Lung (tissue), 12 donors: ENCODE measurements around the gene PON2. TPM values are rescaled to one million over a fixed set of nuclear protein-coding genes. Genes with fewer than 3 reads are reported as not detected.
"Not testable (repeated sequence)": the region's sequence is repeated elsewhere in the genome, so short reads cannot be mapped to it uniquely, and the experiment has no call there.

ENCODE experiments used
- ATAC-seq: fragments of 200-7000 bp; cut with Tn5 transposase; one replicate; pipeline ENCODE4 v1.9.1; 2020; ENCODE audit warnings: moderate number of reproducible peaks; ENCODE audit not compliant: insufficient read depth, low FRiP score
- DNase-seq, 3 donors: peaks; one replicate each; pipeline ENCODE4 v3.0.0-alpha.2; 2013 to 2017
- H3K27ac ChIP-seq, 2 donors: one replicate each; pipeline ENCODE4 v1.5.1; 2013; ENCODE audit warnings: mild to moderate bottlenecking in 2 of 2, moderate library complexity in 2 of 2, control low read depth in 1 of 2, inconsistent platforms in 1 of 2, low read depth in 1 of 2, low read length in 1 of 2
- H3K27me3 ChIP-seq, 3 donors: one replicate each; pipeline ENCODE4 v1.5.1; 2013; ENCODE audit warnings: low read length in 2 of 3; ENCODE audit not compliant: control insufficient read depth in 3 of 3, insufficient read depth in 3 of 3
- H3K36me3 ChIP-seq, 4 donors: one replicate each; pipeline ENCODE4 v1.5.1; 2013; ENCODE audit warnings: low read length in 4 of 4, mild to moderate bottlenecking in 1 of 4, moderate library complexity in 1 of 4; ENCODE audit not compliant: control insufficient read depth in 4 of 4, insufficient read depth in 4 of 4
- H3K4me1 ChIP-seq, 5 donors: one replicate each; pipeline ENCODE4 v1.5.1; 2013; ENCODE audit warnings: low read length in 5 of 5, mild to moderate bottlenecking in 2 of 5, moderate library complexity in 1 of 5; ENCODE audit not compliant: control insufficient read depth in 5 of 5, insufficient read depth in 5 of 5
- H3K4me3 ChIP-seq: one replicate; pipeline ENCODE4 v1.5.1; 2013; ENCODE audit warnings: mild to moderate bottlenecking, control low read depth, moderate library complexity
- H3K9ac ChIP-seq, 2 donors: one replicate each; pipeline ENCODE4 v1.5.1; 2013; ENCODE audit warnings: low read length in 2 of 2, control low read depth in 1 of 2; ENCODE audit not compliant: insufficient read depth in 1 of 2
- H3K9me3 ChIP-seq, 4 donors: one replicate each; pipeline ENCODE4 v1.5.1; 2013; ENCODE audit warnings: low read length in 3 of 4, mild to moderate bottlenecking in 1 of 4, moderate library complexity in 1 of 4; ENCODE audit not compliant: control insufficient read depth in 4 of 4, insufficient read depth in 3 of 4
- WGBS, 2 donors: extraction: QIAGEN DNeasy Blood & Tissue Kit; methylation state at CpG; one replicate each; pipeline ENCODE4 v1.1.7; 2013; 5-methylcytosine and 5-hydroxymethylcytosine counted together
- polyA plus RNA-seq, 2 donors: library from polyadenylated mRNA; stranded (reverse); fragments of 200-250 nt; gene quantifications; one replicate each; pipeline ENCODE4 v1.2.1, GENCODE V29; 2013
- total RNA-seq, 2 donors: library from RNA; depleted of rRNA in 1 of 2; stranded (reverse); fragments of >200 nt in 1 of 2; gene quantifications; one replicate each; pipeline ENCODE4 v1.2.1, GENCODE V29; 2014 to 2021
- TF ChIP-seq, protein P1 (sequence below): IDR thresholded peaks from 2 replicates; pipeline ENCODE4 v1.5.1; 2012; ENCODE audit warnings: mild to moderate bottlenecking; ENCODE audit errors: control extremely low read depth, extremely low read depth
- donor health status: control.
- donor health status: control.
- donor health status: Bipolar disorder and iron deficiency.
- donor health status: healthy.
- donor health status: DM: yes; HTN: yes; CAD: no.

The PON2 gene
- total and polyA plus RNA-seq, 4 donors, result 90.4 to 392 (median 188) TPM

- no peaks in the 10 kb centered on the region for H3K9me3 ChIP-seq
- peak overlapping the region; percentile 54 for H3K4me3 ChIP-seq
- H3K4me1 ChIP-seq, result peaks cover 0 to 13% (median 3%) of the 10 kb centered on the region in 5 donors
- TF ChIP-seq, protein P1, sequence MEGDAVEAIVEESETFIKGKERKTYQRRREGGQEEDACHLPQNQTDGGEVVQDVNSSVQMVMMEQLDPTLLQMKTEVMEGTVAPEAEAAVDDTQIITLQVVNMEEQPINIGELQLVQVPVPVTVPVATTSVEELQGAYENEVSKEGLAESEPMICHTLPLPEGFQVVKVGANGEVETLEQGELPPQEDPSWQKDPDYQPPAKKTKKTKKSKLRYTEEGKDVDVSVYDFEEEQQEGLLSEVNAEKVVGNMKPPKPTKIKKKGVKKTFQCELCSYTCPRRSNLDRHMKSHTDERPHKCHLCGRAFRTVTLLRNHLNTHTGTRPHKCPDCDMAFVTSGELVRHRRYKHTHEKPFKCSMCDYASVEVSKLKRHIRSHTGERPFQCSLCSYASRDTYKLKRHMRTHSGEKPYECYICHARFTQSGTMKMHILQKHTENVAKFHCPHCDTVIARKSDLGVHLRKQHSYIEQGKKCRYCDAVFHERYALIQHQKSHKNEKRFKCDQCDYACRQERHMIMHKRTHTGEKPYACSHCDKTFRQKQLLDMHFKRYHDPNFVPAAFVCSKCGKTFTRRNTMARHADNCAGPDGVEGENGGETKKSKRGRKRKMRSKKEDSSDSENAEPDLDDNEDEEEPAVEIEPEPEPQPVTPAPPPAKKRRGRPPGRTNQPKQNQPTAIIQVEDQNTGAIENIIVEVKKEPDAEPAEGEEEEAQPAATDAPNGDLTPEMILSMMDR, result no peak
- H3K9ac ChIP-seq, result no peak overlapping the region
- ATAC-seq (no peak), DNase-seq (no peak)
- no peaks in the 10 kb centered on the region for H3K36me3 ChIP-seq
- WGBS, 2 donors, result 65 to 70% methylated on average over 11 of the region's 11 CpGs
- H3K27ac ChIP-seq, result peak overlapping the region in 1 of 2 donors; percentile 74
- H3K27me3 ChIP-seq, result peaks cover 0 to 2% (median 0%) of the 10 kb centered on the region in 3 donors
Measured at GRCh38 chr7:95395755-95396135, 39.1 kb downstream of the PON2 start.

- no peak for ATAC-seq
- Histone ChIP-seq H3K4me1 (peaks cover 0 to 13% (median 3%) of the 10 kb centered on the region in 5 donors), H3K27me3 (peaks cover 0 to 2% (median 0%) of the 10 kb centered on the region in 3 donors), H3K9me3 (no peaks in the 10 kb centered on the region), H3K9ac (no peak overlapping the region), H3K4me3 (no peak overlapping the region), H3K36me3 (peaks cover 0 to 3% (median 0%) of the 10 kb centered on the region in 4 donors), H3K27ac (no peak overlapping the region)
- no peak for DNase-seq
- TF ChIP-seq, protein P1, result no peak
- WGBS, 2 donors, result 88 to 91% methylated on average over 3 of the region's 3 CpGs
Measured at GRCh38 chr7:95394370-95394769, 40.5 kb downstream of the PON2 start.

DNA sequence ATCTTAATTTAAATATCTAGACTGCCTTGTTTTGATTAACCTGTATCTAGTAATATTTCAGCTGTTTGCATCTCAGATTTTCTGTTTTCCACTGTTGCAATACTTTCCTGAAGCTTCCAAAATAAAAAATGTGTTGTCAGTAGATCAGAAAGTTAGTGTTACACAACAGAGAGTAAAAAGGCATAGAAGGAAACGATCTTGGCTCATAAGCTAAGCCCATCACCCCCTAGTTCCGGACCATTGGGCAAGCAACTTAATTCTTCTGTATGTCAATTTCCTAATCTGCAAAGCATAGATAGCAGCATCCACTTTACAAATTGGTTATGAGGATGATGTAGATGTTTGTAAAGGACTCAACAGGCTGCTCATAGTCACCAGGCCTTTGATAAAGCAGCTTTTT is 43.1 kb downstream of the PON2 start:
- no peak overlapping the region for H3K9ac ChIP-seq
- 55 to 57% methylated on average over 2 of the region's 2 CpGs for WGBS, 2 donors
- H3K9me3 ChIP-seq, result no peaks in the 10 kb centered on the region
- TF ChIP-seq, protein P1, result no peak
- H3K4me1 ChIP-seq, result peaks cover 0 to 13% (median 3%) of the 10 kb centered on the region in 5 donors
- H3K27me3 ChIP-seq, result peaks cover 0 to under 1% (median 0%) of the 10 kb centered on the region in 3 donors
- H3K4me3 ChIP-seq, result no peak overlapping the region
- DNase-seq (peak in 2 of 3 donors; percentile 30 to 64), ATAC-seq (no peak)
- no peak overlapping the region for H3K27ac ChIP-seq
- peaks cover 0 to 3% (median 0%) of the 10 kb centered on the region in 4 donors for H3K36me3 ChIP-seq

- 90 to 93% methylated on average over 7 of the region's 7 CpGs for WGBS, 2 donors
- DNase-seq, result no peak
- no peak overlapping the region for H3K27ac ChIP-seq
- H3K9me3 ChIP-seq, result no peaks in the 10 kb centered on the region
- no peak overlapping the region for H3K9ac ChIP-seq
- no peaks in the 10 kb centered on the region for H3K27me3 ChIP-seq
- no peak overlapping the region for H3K4me3 ChIP-seq
- peaks cover 0 to 3% (median 0%) of the 10 kb centered on the region in 4 donors for H3K36me3 ChIP-seq
- no peak for ATAC-seq
- TF ChIP-seq, protein P1, result no peak
- H3K4me1 ChIP-seq, result peaks cover 0 to 10% (median 0%) of the 10 kb centered on the region in 5 donors
Measured at GRCh38 chr7:95389516-95389915, 45.3 kb downstream of the PON2 start.

- not testable (repeated sequence) for H3K27me3 ChIP-seq, H3K9me3 ChIP-seq, H3K4me1 ChIP-seq, H3K9ac ChIP-seq, H3K36me3 ChIP-seq, ATAC-seq, DNase-seq, H3K27ac ChIP-seq, H3K4me3 ChIP-seq
- WGBS, 2 donors, result 89 to 97% methylated on average over 9 to 10 of the region's 10 CpGs
Measured at GRCh38 chr7:95379457-95379856, 55.4 kb downstream of the PON2 start.
